CD8-positive, alpha-beta memory T cell (primary cell): ENCODE measurements around the gene ERG. TPM values are rescaled to one million over a fixed set of nuclear protein-coding genes. Genes with fewer than 3 reads are reported as not detected.

ENCODE experiments used
- CTCF ChIA-PET: fragments of 350-600 bp; sonication (Branson Sonifier 250); formaldehyde crosslinking; loops from one replicate; lab custom pipeline; 2021; ENCODE audit warnings: antibody characterized with exemption; lab: Charles Lee
- POLR2A ChIA-PET: fragments of 350-600 bp; sonication (Branson Sonifier 250); formaldehyde crosslinking; loops from one replicate; lab custom pipeline; 2021; ENCODE audit warnings: antibody characterized with exemption; lab: Charles Lee
- DNase-seq, 5 donors: peaks; one replicate each; pipeline versions ENCODE4 v3.0.0 to v3.0.0-alpha.2; 2020 to 2022; ENCODE audit warnings: mixed read lengths in 1 of 5
- H3K27ac ChIP-seq: one replicate; pipeline ENCODE4 v1.7.0; 2013; ENCODE audit warnings: low read depth, mild to moderate bottlenecking, low read length, moderate library complexity
- H3K27me3 ChIP-seq: 2 replicates; pipeline ENCODE4 v1.7.0; 2013; ENCODE audit warnings: low read length, mild to moderate bottlenecking; ENCODE audit not compliant: insufficient read depth, poor library complexity, severe bottlenecking
- H3K36me3 ChIP-seq: 2 replicates; pipeline ENCODE4 v1.7.0; 2013; ENCODE audit warnings: mild to moderate bottlenecking, low read length, moderate library complexity; ENCODE audit not compliant: insufficient read depth
- H3K4me1 ChIP-seq: 2 replicates; pipeline ENCODE4 v1.7.0; 2013; ENCODE audit warnings: mild to moderate bottlenecking, low read length, moderate library complexity; ENCODE audit not compliant: insufficient read depth
- H3K4me3 ChIP-seq: 2 replicates; pipeline ENCODE4 v1.7.0; 2013; ENCODE audit warnings: mild to moderate bottlenecking, low read length
- H3K9me3 ChIP-seq: 2 replicates; pipeline ENCODE4 v1.7.0; 2013; ENCODE audit warnings: mild to moderate bottlenecking, low read length
- H3K27ac Mint-ChIP-seq, 8 donors: one replicate each; pipeline ENCODE4 v1.8.0; 2020 to 2021; ENCODE audit warnings: mixed read lengths in 8 of 8, mild to moderate bottlenecking in 6 of 8, inconsistent platforms in 3 of 8, moderate library complexity in 3 of 8
- H3K27me3 Mint-ChIP-seq, 2 donors: one replicate each; pipeline ENCODE4 v1.8.0; 2020 to 2021; ENCODE audit warnings: mixed read lengths in 2 of 2, mild to moderate bottlenecking in 1 of 2, moderate library complexity in 1 of 2
- H3K36me3 Mint-ChIP-seq, 3 donors: one replicate each; pipeline ENCODE4 v1.8.0; 2020 to 2021; ENCODE audit warnings: mixed read lengths in 3 of 3, inconsistent platforms in 1 of 3, mild to moderate bottlenecking in 1 of 3
- H3K4me1 Mint-ChIP-seq, 3 donors: one replicate each; pipeline ENCODE4 v1.8.0; 2020 to 2021; ENCODE audit warnings: mixed read lengths in 3 of 3, inconsistent platforms in 1 of 3, mild to moderate bottlenecking in 1 of 3
- H3K4me3 Mint-ChIP-seq, 7 donors: one replicate each; pipeline ENCODE4 v1.8.0; 2020 to 2021; ENCODE audit warnings: mixed read lengths in 7 of 7, mild to moderate bottlenecking in 6 of 7, moderate library complexity in 4 of 7, inconsistent platforms in 2 of 7
- H3K9me3 Mint-ChIP-seq, 5 donors: one replicate each; pipeline ENCODE4 v1.8.0; 2020 to 2022; ENCODE audit warnings: mixed read lengths in 5 of 5, mild to moderate bottlenecking in 3 of 5, moderate library complexity in 2 of 5, inconsistent platforms in 1 of 5
- polyA plus RNA-seq: library from polyadenylated mRNA; unstranded; fragments of 300-500 nt; fragmentation: Illumina TruSeq; gene quantifications from one replicate; pipeline ENCODE4 v1.2.3, GENCODE V29; 2021
- total RNA-seq, 2 experiments: library from RNA; stranded (reverse); gene quantifications; one replicate each; pipeline ENCODE4 v1.2.3, GENCODE V29; 2021

ERG gene
- total and polyA plus RNA-seq, 3 experiments from 2014 or later: not detected

- peaks cover 4 to 5% of the 10 kb centered on the region in 2 donors for H3K27me3 Mint-ChIP-seq
- H3K27ac ChIP-seq: no peak overlapping the region
- CTCF ChIA-PET: no interaction called here
- no peak for DNase-seq
- H3K27ac Mint-ChIP-seq: no peak overlapping the region
- H3K9me3 ChIP-seq: no peaks in the 10 kb centered on the region
- H3K4me3 ChIP-seq: no peak overlapping the region
- H3K4me3 Mint-ChIP-seq: no peak overlapping the region
- no peaks in the 10 kb centered on the region for H3K4me1 Mint-ChIP-seq
- no peaks in the 10 kb centered on the region for H3K4me1 ChIP-seq
- H3K36me3 Mint-ChIP-seq: no peaks in the 10 kb centered on the region
- POLR2A ChIA-PET: no interaction called here
- H3K36me3 ChIP-seq: no peaks in the 10 kb centered on the region
- H3K9me3 Mint-ChIP-seq: peaks cover 0 to 2% (median 0%) of the 10 kb centered on the region in 5 donors
- no peaks in the 10 kb centered on the region for H3K27me3 ChIP-seq
Observed at GRCh38 chr21:38383411-38384237, 114.7 kb downstream of the ERG start.

GRCh38 chr21:38380481-38381137 lies 117.7 kb downstream of the ERG start:
- no peaks in the 10 kb centered on the region for H3K4me1 ChIP-seq
- H3K36me3 Mint-ChIP-seq: no peaks in the 10 kb centered on the region
- no peak overlapping the region for H3K4me3 Mint-ChIP-seq
- no peaks in the 10 kb centered on the region for H3K4me1 Mint-ChIP-seq
- H3K27ac Mint-ChIP-seq: no peak overlapping the region
- CTCF ChIA-PET: interaction anchor here (1.1 kb wide), 1 partner anchor 24 kb away, joined by 3 read pairs; no protein-coding TSS in a partner anchor
- H3K27me3 Mint-ChIP-seq: peaks cover 4 to 5% of the 10 kb centered on the region in 2 donors
- no peaks in the 10 kb centered on the region for H3K36me3 ChIP-seq
- POLR2A ChIA-PET: no interaction called here
- H3K9me3 ChIP-seq: no peaks in the 10 kb centered on the region
- peaks cover 0 to 2% (median 0%) of the 10 kb centered on the region in 5 donors for H3K9me3 Mint-ChIP-seq
- H3K4me3 ChIP-seq: no peak overlapping the region
- no peaks in the 10 kb centered on the region for H3K27me3 ChIP-seq
- no peak overlapping the region for H3K27ac ChIP-seq
- DNase-seq: no peak

GRCh38 chr21:38379147-38379546 lies 119.1 kb downstream of the ERG start:
- no peaks in the 10 kb centered on the region for H3K36me3 ChIP-seq
- POLR2A ChIA-PET: no interaction called here
- H3K9me3 Mint-ChIP-seq: peaks cover 0 to 3% (median 1%) of the 10 kb centered on the region in 5 donors
- no peaks in the 10 kb centered on the region for H3K36me3 Mint-ChIP-seq
- H3K27ac Mint-ChIP-seq: no peak overlapping the region
- no peaks in the 10 kb centered on the region for H3K9me3 ChIP-seq
- CTCF ChIA-PET: no interaction called here
- DNase-seq: no peak
- H3K4me3 Mint-ChIP-seq: no peak overlapping the region
- H3K27me3 Mint-ChIP-seq: peaks cover 4 to 5% of the 10 kb centered on the region in 2 donors
- no peak overlapping the region for H3K27ac ChIP-seq
- H3K27me3 ChIP-seq: no peaks in the 10 kb centered on the region
- no peaks in the 10 kb centered on the region for H3K4me1 ChIP-seq
- no peak overlapping the region for H3K4me3 ChIP-seq
- no peaks in the 10 kb centered on the region for H3K4me1 Mint-ChIP-seq

GRCh38 chr21:38377165-38378088 lies 120.8 kb downstream of the ERG start:
- no peak for DNase-seq
- H3K4me1 Mint-ChIP-seq: no peaks in the 10 kb centered on the region
- no peak overlapping the region for H3K4me3 Mint-ChIP-seq
- peaks cover 3 to 5% of the 10 kb centered on the region in 2 donors for H3K27me3 Mint-ChIP-seq
- Histone ChIP-seq H3K4me1 (no peaks in the 10 kb centered on the region), H3K27ac (no peak overlapping the region), H3K27me3 (no peaks in the 10 kb centered on the region), H3K9me3 (no peaks in the 10 kb centered on the region), H3K4me3 (no peak overlapping the region), H3K36me3 (no peaks in the 10 kb centered on the region)
- ChIA-PET POLR2A (no interaction called here), CTCF (no interaction called here)
- H3K36me3 Mint-ChIP-seq: no peaks in the 10 kb centered on the region
- H3K9me3 Mint-ChIP-seq: peaks cover 2 to 7% (median 4%) of the 10 kb centered on the region in 5 donors
- H3K27ac Mint-ChIP-seq: no peak overlapping the region

- Mint-ChIP-seq H3K4me1 (no peaks in the 10 kb centered on the region), H3K27me3 (peaks cover 3 to 5% of the 10 kb centered on the region in 2 donors), H3K27ac (no peak overlapping the region), H3K9me3 (peaks cover 2 to 7% (median 4%) of the 10 kb centered on the region in 5 donors), H3K36me3 (no peaks in the 10 kb centered on the region), H3K4me3 (no peak overlapping the region)
- Histone ChIP-seq H3K4me3 (no peak overlapping the region), H3K9me3 (no peaks in the 10 kb centered on the region), H3K36me3 (no peaks in the 10 kb centered on the region), H3K4me1 (no peaks in the 10 kb centered on the region), H3K27me3 (no peaks in the 10 kb centered on the region), H3K27ac (no peak overlapping the region)
- ChIA-PET POLR2A (no interaction called here), CTCF (no interaction called here)
- DNase-seq: no peak
Observed at GRCh38 chr21:38376693-38377092, 121.6 kb downstream of the ERG start.

- Histone ChIP-seq H3K27me3 (no peaks in the 10 kb centered on the region), H3K4me3 (no peak overlapping the region), H3K9me3 (no peaks in the 10 kb centered on the region), H3K27ac (no peak overlapping the region), H3K4me1 (no peaks in the 10 kb centered on the region), H3K36me3 (no peaks in the 10 kb centered on the region)
- DNase-seq: no peak
- Mint-ChIP-seq H3K9me3 (peaks cover 2 to 7% (median 4%) of the 10 kb centered on the region in 5 donors), H3K4me1 (no peaks in the 10 kb centered on the region), H3K27me3 (peaks cover 3 to 5% of the 10 kb centered on the region in 2 donors), H3K4me3 (peak overlapping the region in 1 of 7 donors; percentile 3), H3K27ac (no peak overlapping the region), H3K36me3 (no peaks in the 10 kb centered on the region)
- POLR2A ChIA-PET: no interaction called here
- CTCF ChIA-PET: no interaction called here
Observed at GRCh38 chr21:38376235-38376634, 122.0 kb downstream of the ERG start.

- ChIA-PET POLR2A (no interaction called here), CTCF (no interaction called here)
- H3K27ac Mint-ChIP-seq: no peak overlapping the region
- H3K9me3 ChIP-seq: no peaks in the 10 kb centered on the region
- no peak overlapping the region for H3K27ac ChIP-seq
- H3K27me3 Mint-ChIP-seq: no peaks in the 10 kb centered on the region
- no peaks in the 10 kb centered on the region for H3K27me3 ChIP-seq
- no peak overlapping the region for H3K4me3 ChIP-seq
- H3K4me1 Mint-ChIP-seq: no peaks in the 10 kb centered on the region
- H3K36me3 ChIP-seq: no peaks in the 10 kb centered on the region
- H3K9me3 Mint-ChIP-seq: peaks cover 0 to 5% (median 0%) of the 10 kb centered on the region in 5 donors
- H3K36me3 Mint-ChIP-seq: no peaks in the 10 kb centered on the region
- no peaks in the 10 kb centered on the region for H3K4me1 ChIP-seq
- DNase-seq: no peak
- no peak overlapping the region for H3K4me3 Mint-ChIP-seq
Observed at GRCh38 chr21:38367646-38368045, 130.6 kb downstream of the ERG start.
